HG03342 (cell line): Measurements from ENCODE around the gene B9D1.

Source experiments
- ATAC-seq: cut with Tn5 transposase; IDR thresholded peaks from one replicate; pipeline ENCODE4 v1.9.1; 2021; ENCODE audit warnings: mild to moderate bottlenecking, moderate library complexity; ENCODE audit not compliant: unreplicated experiment

Gene B9D1

DNA sequence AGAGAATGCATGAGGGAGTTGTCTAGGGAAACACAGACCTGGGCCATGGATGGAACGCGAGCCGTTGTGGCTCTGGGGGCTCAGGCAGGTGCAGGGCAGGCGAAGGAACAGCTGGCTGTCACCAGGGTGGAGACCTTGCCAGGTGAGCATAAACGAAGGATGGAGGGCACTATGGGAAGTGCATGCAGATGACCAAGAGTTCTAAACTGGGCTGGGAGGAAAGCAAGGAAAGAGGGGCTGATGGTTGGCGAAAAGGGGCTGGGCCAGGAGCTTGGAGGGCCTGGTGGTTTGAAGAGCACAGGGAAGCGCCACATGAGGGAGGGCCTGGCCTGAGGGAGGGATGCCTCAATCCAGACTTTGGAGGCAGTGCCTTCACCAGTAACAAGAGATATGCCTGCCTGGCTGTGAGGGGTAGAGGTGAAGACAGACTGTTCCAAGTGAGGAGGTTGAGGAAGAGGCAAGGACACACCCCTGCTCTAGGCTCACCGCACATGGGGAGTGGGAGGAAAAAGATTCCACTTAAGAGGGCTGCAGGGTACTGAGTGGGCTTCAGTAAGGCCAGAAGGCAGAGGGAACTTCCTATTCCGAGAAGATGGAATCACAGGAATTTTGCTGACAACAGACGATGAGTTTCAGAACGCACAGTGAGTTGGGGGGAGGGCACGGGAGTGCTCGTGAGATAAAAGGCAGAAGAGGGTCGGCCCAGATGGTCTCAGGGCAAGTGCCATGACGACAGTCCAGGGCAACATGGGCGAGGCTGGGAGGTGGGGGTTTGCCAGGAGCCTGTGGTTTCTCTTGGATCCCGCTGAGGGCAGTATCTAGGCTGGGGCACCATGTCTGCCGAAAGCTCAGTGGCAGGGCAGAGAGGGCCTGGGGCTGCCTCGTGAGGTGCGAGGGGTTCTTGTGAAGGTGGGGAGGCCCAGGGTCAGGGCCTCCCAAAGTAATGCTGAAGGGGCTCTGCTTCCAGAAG is 20.6 kb downstream of the B9D1 start:
- ATAC-seq: no peak

DNA sequence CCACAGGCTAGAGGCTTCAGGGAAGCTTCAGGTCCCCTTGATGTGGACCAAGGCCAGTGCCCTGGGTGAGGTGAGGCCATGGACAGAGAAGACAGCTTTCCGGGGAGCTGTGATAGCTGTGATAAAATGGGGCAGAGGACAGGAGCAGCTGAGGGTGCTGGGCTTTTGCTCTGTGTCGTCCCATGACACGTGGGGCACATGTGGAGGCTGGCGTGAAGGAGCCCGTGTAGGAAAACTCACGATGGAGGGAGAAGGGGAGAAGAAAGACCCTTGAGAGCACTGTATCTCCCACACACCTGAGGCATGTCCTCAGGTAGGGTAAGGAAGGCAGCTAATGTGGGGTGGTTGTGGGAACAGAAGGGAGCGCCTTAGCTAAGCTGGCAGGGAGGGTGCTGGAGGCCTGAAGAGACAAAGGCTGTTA is 21.3 kb downstream of the B9D1 start:
- no peak for ATAC-seq

DNA sequence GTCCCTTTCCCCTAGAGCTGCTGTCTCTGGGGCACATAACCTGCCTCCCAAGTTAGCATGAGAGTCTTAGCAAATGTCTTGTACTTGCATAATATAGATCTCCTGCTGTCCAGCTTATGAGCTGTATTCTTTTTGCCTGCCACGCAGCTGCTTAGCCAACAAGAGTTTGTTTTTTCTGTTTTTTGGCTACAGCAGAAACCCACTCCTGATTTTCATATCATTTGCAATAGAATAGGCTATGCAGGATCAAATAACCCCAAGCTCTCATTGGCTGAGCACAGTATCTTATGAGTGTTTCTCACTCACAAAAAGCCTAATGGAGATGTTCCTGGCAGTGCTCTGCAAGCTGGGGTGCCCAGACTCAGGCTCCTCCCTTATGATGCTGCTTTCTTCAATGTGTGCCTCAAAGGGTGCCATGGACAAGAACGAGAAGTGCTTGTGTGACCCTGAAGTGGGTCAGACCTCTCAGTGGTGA is 23.1 kb downstream of the B9D1 start:
- no peak for ATAC-seq

DNA sequence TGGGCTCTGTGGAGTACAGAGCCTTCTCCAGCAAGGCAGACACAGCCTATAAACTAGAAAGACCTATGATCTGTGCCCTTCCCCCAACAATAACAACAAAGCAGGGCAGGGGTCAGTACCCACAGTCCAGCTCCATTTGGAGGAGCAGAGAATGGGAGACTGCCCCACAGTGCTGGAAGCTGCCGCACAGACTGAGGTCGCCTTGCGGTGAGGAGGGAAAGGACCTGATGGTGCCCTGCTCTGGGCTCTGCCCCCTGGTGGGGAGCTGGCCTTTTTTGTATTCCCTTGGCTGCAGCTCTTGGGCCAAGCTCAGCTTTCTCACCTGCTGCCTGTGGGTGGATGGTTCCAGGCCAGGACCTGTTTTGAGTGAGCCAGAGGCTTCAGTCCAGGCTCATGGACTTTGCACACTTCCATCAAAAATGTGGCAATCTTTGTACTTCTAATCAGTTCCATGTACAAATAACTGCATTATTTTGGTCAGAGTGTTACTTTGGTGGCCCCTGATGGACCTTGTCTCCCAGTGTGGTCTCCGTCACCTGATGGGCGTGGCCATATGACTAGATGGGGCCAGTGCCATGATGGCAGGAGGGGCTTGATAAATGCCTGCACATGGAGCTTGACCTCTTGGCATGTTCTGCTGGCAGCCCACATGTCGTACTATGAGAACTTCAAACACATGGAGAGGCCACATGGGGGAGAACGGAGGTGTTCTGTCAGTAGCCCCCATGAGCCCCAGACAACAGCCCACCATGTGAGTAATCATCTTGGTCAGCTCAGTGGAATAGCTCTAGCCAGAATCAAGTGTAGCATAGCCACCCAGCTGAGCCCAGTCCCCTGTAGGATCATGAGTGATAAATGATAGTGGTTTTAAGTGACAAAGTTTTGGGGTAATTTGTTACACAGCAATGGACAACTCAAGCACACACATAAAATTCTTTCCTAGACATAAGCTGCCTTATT is 24.2 kb downstream of the B9D1 start:
- no peak for ATAC-seq

DNA sequence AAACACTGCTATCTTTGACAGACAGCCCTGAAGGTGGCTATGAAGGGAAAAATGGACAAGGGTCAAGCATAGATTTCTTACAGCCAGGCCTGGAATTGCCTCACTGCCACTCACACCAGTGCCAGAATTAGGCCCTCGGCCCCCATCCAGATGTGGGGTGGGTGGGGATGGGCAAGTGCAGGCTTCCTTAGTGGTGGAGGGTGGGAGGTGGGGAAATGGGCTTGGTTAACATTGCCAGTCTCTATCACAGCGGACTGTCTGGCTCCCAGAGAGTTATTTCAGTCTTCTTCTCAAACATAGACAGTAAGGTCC is 24.9 kb downstream of the B9D1 start:
- no peak for ATAC-seq

DNA sequence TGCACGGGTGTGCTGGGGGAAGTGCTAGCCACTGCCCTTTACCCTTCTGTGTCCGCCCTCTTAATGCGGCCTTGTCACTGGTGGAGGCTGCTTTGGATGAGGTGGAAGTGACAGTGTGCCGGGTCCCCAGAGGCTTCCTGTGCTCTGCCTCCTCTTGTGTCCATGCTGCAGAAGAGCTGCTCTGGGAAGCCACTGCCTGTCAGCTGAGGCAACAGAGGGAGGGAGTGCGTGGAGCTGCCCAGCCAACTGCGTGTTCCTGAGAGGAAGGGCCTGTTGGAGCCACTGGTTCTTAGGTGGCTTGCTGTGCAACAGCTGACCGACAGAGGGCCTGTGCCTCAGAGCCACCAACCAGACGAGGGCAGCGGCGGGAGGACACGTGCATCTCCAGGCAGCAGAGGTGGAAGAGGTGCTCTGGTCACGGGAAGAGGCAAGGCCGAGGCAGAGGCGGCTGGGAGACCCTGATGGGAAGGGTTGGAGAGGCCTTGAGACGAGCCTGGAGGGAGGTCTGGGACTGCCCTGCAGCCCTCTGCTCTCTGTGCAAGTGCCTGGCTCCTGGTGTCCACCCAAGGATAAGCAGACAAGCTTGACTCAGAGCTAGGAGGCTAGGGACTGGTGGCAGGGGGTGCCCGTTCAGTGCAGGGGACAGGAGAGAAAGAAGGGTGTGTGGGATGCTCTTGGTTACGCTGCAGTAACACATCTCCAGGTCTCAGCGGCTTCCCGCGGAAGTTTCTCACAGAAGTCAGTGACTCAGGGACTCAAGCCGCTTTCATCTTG is 25.4 kb downstream of the B9D1 start:
- ATAC-seq: no peak

DNA sequence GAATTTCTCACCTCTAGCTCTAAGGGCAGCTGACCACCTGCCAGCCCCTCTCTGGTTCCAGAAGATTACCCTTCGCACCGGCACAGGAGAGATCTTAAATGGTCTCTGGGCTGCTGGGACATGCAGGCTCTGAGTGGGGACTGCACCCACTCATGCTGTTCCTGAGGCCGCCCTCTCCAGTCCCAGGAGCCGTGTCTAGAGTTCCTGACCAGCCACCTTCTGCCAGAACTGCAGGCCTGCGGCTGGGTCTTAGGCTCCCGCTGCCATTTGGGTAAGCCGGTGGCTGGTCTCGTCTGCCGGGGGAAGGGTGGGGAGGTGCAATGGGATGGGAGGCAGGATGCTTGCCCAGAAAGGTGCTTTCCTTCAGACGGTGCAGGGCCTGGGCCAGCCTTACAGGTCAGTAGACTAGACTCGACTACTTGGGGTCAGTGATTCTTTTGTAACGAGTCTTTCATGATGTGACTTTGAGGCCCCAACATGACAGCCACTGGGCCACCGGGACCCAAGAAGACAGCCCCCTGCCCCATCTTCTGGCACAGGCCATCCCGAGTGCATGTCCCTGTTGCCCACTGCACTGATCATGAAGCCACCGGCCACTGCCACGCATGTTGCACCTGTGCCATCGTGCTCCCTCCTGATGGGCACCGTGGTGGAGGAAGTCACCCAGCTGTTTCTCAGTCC is 26.4 kb downstream of the B9D1 start:
- no peak for ATAC-seq

DNA sequence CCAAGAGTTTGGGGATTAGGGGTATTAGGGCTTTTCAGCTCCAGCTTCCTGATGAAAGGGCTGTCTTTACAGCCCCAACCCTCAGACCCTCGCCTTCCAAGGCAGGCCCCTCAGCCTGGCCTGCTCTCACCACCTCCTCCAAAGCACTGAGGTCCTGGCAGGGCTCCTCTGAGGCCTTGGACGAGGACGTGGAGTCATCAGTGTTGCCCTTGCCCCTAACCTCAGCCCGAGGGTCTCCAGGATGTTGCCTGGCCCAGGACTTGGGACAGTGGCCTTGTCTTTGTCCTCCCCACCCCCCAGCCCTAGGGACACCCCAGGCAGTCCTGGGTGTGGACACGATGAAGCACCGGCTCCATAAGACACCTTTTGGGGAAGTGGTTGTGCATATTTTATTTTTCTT is 28.2 kb downstream of the B9D1 start:
- ATAC-seq: no peak

DNA sequence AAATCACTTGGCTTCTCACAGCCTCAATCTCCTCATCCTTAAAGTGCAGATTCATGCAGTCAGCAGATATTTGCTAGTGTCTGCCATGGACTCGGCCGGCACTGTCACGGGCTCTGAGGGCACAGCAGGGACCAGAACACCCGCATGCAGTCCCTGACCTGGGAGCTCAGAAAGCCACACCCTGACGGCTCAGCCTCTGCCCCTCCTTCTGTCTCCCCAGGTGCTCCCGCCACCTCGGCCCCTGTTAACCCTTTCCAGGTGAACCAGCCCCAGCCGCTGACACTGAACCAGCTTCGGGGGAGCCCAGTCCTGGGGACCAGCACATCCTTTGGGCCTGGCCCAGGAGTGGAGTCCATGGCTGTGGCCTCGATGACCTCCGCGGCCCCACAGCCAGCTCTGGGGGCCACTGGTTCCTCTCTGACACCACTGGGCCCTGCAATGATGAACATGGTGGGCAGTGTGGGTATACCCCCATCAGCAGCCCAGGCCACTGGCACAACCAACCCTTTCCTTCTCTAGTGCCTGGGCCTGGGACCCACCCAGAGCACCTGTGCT is 28.7 kb downstream of the B9D1 start:
- no peak for ATAC-seq

DNA sequence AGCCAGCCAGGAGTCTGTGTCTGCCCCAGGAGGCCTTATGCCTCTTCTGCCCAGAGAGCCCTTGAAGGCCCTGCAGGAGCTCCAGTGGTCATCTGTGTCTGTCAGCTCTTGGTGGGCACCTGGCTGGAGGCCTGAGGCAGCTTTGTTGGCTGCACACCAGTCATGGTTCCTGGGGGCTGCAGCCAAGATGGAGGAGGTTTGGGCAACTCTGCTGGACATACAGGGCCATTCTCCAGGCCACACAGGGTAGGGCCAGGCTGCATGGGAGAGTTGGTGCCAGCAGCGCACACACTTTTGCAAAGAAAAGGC is 29.4 kb downstream of the B9D1 start:
- ATAC-seq: no peak

DNA sequence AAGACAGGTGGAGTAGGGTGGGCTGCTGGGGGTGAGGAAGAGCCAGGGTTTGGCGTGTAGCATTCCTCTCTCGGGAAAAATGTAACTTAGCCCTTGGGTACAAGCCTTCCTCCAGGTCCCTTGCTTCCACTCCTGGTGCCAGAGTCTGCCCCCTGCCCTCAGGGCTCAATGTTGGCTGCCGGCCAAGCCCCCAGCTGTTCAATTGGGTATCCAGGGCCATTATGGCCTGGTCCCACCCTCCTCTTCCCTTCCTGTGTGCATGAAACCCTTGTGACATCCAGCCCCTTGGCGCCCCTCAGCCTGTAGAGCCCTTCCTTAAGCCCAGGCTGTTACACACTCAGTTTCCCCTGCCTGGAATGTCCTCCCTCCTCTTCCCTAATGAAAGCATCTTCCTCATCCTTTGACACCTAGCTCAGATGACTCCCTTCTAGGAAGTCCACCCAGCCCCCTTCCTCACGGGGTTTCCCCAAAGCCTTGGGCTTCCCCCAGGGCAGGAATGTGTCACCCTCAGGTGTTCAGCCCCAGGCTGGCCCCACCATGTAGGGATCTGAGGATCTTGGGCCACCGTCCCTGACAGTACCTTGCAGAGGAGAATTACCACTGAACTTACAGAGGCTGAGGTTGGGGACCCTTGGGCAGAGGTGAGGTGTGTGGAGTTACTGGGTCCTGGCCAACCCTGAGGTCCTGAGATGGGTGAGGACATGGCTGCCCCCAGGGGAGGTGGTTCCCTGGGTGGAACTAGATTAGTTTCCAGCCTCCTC is 30.0 kb downstream of the B9D1 start:
- ATAC-seq: no peak

DNA sequence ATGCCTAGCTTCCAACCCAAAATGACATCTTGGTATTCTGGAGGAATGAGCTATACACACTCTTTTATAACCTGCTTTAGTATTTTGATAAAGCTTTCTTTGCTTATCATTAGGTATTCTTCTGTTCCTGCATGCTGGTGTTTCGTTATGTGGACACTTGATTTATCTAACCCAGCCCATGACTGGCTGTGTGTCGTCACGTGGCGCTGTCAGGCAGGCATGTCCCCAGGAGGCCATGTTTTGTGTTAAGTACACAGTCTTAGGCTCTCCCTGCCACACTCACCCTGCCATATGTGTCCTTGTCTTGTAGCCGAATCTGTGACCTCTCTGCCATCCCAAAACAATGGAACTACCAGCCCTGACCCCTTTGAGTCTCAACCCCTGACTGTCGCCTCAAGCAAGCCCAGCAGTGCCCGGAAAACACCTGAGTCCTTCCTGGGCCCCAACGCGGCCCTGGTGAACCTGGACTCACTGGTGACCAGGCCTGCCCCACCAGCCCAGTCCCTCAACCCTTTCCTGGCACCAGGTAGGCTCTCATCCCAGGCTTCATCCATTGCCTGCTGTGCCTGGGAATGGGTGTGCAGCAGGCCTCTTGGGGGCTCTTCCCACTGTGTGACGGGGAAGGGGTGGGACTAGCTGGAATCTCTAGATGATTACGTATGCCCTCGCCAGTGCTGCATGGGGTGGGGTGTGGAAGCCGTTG is 30.8 kb downstream of the B9D1 start:
- no peak for ATAC-seq

DNA sequence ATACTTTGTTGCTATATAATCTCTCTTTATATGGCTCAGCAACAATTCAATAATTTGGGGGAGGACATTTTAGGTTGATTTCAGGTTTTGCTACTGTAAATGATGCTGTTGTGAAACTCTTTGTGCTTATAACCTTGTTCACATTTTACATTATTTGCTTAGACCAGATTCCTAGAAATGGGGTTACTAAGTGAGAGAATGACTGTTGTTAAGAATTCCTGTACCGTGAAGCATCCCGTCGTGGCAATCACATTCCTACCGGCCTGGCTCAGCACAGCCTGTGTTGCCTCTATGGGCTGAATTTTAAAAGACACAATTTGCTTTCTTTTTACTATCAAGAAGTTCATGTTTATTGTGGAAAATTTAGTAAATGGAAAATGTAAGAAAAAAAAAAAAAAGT is 31.4 kb downstream of the B9D1 start:
- no peak for ATAC-seq

DNA sequence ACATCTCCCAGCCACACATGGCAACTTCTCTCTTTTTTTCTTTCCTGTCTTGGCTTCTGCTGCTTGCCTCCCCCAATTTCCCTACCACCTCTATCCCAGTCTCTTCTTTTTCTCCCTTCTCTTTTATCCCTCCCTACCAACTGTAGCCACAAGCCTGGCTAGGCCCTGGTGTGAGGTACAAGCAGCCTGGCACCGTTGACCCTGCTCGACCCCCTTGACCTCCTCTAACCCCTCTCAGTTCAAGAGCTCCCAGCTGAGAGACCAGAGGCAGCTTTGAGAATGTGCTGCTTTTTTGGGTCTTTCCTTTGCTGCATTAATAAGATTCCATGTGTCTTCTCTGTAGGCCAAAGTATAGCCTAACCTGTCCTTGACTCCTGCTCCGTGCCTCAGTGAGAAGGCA is 32.3 kb downstream of the B9D1 start:
- no peak for ATAC-seq

DNA sequence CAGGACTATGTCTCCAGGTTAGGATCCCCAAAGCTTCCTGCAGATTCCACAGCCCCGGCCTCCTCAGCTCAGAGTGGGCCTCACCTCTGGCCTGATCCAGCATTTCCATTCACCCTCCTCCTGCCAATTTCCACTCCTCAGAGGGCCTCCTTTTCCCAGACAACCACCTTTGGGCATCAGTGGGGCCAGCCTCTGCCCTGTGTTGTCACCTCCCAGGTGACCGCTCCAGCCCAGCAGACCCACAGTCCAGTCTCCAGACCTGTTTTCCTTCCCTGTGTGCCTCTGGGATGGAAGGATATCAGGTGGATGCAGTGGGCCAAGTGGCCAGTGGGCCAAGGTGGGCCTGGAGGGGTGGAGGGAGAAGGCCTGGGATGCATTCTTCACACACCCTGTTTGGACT is 32.7 kb downstream of the B9D1 start:
- no peak for ATAC-seq

DNA sequence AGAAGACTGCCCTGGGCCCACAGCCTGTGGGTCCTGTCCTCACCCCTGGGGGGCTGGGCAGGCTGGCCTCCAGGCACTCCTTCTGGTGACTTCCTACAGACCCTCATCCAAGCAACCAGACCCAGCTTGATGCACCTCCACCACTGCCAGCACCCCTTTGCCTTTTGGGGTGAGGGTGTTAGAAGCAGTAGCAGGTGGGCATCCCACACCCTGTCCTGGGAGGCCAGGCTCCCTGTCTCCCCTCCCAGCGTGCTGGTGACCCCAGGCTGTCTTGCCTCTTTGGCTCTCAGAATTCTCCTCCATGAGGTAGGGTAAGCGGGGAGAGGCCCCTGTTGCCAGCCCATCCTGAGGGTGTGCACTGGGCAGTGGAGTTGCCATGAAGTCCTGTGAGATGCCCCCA is 33.4 kb downstream of the B9D1 start:
- ATAC-seq: no peak

DNA sequence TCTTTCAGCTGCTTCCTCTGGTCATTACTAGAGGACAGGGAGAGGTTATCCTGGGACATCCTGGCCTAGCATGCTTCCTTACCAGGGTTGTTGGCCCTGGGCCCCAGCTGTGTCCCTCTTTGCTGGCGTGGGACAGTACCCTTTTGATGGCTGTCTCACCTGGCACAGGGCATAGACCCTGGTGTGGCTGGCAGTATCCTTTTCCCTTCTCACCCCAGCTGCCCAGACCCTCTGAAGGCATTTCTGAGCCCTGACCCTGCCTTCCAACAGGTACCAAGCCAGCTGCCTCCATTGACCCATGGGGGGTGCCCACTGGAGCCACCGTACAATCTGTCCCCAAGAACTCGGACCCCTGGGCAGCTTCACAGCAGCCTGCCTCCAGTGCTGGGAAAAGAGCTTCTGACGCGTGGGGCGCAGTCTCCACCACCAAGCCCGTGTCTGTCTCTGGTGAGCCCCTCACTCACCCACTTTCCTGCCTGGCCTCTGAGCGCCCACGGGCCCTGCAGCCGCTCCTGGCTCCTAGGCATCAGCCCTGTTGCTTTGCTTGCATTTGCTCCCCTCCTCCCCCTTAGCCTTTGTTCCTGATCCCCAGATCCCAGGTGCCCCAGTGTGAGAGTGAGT is 34.0 kb downstream of the B9D1 start:
- ATAC-seq: no peak

DNA sequence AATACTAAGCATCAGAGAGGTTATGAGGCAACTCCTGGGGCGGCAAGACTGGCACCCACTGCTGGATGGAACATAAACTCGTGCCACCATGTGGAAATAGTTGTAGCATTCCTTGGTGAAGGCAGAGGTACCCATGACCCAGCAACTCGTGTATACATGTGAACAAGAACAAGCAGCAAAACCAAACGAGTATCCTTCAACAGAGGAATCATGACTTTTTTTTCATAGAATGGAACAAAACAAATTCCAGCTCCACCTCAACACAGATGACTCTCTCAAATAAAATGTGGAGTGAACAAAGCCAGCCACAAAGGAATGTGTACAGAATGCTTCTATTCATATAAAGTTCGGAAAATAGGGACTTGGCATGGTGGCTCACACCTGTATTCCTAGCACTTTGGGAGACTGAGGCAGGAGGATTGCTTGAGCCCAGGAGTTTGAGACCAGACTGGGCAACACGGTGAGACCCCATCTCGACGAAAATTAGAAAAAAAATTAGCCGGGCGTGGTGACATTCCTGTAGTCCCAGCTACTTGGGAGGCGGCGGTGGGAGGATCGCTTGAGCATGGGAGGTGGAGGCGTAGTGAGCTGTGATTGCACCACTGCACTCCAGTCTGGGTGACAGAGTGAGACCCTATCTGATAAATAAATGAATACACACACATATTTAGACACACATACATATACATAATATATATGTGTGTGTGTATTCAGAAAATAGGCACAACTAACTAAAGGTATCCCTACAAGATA is 35.3 kb downstream of the B9D1 start:
- ATAC-seq: no peak
